ENCODE results near the gene ARHGEF12. TPM values are rescaled to one million over a fixed set of nuclear protein-coding genes. Genes with fewer than 3 reads are reported as not detected.
A peak's percentile ranks its signal among the peaks of the same experiment; 100 is the strongest.

ARHGEF12 gene
- total RNA-seq, 1 donor from 2014 or later: 83.1 TPM

DNA sequence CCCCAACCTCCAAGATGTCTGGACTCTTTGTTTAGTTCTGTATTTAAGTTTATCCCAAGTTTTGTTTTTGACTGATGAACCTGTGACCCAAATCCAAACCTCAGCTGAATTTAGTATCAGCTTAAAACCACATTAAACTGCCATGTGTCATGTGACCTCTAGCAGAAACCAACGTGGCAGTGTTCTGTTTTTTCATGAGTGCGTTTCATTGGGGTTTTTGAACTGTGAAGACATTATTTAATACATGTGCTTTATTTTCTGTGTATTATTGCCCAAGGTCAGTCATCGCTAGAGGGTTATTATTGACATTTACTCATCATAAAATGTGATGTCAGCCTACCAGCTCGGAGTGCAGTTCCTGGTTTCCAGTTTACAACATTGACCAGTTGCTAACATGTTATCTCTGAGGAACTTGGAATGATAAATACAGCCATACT, 9.3 kb upstream of the ARHGEF12 start:
- DNase-seq (ENCODE audit: low read depth) (peak; percentile 54), FAIRE-seq (no peak)
- Mint-ChIP-seq H3K4me1 (ENCODE audit: low read depth, unreplicated experiment) (peaks cover 35% of the 10 kb centered on the region), H3K4me3 (ENCODE audit: unreplicated experiment) (peak overlapping the region; percentile 92), H3K27ac (ENCODE audit: unreplicated experiment) (peak overlapping the region; percentile 63), H3K27me3 (ENCODE audit: low read depth, unreplicated experiment) (peaks cover 5% of the 10 kb centered on the region), H3K9me3 (ENCODE audit: unreplicated experiment) (no peaks in the 10 kb centered on the region), H3K36me3 (ENCODE audit: low read depth, unreplicated experiment) (peaks cover 4% of the 10 kb centered on the region)
- Histone ChIP-seq H3K4me3 (ENCODE audit: insufficient read depth, low read depth, low read length) (peak overlapping the region; percentile 70), H4K20me1 (ENCODE audit: insufficient read depth, low read length) (no peaks in the 10 kb centered on the region), H3K9me3 (ENCODE audit: insufficient read depth, low read depth, low read length) (no peaks in the 10 kb centered on the region), H2AFZ (ENCODE audit: low read depth, low read length) (no peak overlapping the region), H3K9ac (ENCODE audit: low read length) (peak overlapping the region; percentile 92), H3K4me1 (ENCODE audit: insufficient read depth, low read length) (peaks cover 43% of the 10 kb centered on the region), H3K4me2 (ENCODE audit: low read length) (peak overlapping the region; percentile 87), H3K27me3 (ENCODE audit: insufficient read depth, low read length) (no peaks in the 10 kb centered on the region), H3K27ac (ENCODE audit: low read depth, low read length) (peak overlapping the region; percentile 83), H3K36me3 (ENCODE audit: insufficient read depth, low read length) (peaks cover 9% of the 10 kb centered on the region), H3K79me2 (ENCODE audit: insufficient read depth, low read length) (peaks cover 36% of the 10 kb centered on the region)
- TF ChIP-seq, protein P1, sequence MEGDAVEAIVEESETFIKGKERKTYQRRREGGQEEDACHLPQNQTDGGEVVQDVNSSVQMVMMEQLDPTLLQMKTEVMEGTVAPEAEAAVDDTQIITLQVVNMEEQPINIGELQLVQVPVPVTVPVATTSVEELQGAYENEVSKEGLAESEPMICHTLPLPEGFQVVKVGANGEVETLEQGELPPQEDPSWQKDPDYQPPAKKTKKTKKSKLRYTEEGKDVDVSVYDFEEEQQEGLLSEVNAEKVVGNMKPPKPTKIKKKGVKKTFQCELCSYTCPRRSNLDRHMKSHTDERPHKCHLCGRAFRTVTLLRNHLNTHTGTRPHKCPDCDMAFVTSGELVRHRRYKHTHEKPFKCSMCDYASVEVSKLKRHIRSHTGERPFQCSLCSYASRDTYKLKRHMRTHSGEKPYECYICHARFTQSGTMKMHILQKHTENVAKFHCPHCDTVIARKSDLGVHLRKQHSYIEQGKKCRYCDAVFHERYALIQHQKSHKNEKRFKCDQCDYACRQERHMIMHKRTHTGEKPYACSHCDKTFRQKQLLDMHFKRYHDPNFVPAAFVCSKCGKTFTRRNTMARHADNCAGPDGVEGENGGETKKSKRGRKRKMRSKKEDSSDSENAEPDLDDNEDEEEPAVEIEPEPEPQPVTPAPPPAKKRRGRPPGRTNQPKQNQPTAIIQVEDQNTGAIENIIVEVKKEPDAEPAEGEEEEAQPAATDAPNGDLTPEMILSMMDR (IDR thresholded peaks at IDR 0.05; ENCODE audit: insufficient read depth, low read depth, low read length): no peak
- no peak for TF ChIP-seq EZH2 (IDR thresholded peaks at IDR 0.05; ENCODE audit: insufficient read depth, low read length)

DNA sequence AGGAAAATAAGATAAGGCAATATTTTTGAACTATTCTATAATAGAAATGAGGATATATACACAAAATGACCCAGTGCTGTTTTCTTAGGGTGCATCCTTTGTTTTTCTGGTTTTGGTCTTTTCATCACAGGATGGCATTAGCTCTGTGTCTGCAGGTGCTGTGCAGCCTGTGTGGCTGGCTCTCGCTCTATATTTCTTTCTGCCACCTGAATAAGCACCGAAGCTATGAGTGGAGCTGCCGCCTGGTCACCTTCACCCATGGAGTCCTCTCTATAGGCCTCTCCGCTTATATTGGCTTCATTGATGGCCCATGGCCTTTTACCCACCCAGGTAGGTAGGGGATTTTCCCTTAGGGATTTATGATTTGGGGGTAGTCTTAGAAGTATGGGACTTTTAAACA, 8.9 kb upstream of the ARHGEF12 start:
- Histone ChIP-seq H4K20me1 (ENCODE audit: insufficient read depth, low read length) (no peaks in the 10 kb centered on the region), H3K79me2 (ENCODE audit: insufficient read depth, low read length) (peaks cover 36% of the 10 kb centered on the region), H3K9me3 (ENCODE audit: insufficient read depth, low read depth, low read length) (no peaks in the 10 kb centered on the region), H3K27ac (ENCODE audit: low read depth, low read length) (peak overlapping the region; percentile 83), H3K9ac (ENCODE audit: low read length) (peak overlapping the region; percentile 92), H3K4me2 (ENCODE audit: low read length) (peak overlapping the region; percentile 87), H3K4me1 (ENCODE audit: insufficient read depth, low read length) (peaks cover 48% of the 10 kb centered on the region), H3K4me3 (ENCODE audit: insufficient read depth, low read depth, low read length) (no peak overlapping the region), H3K36me3 (ENCODE audit: insufficient read depth, low read length) (peaks cover 9% of the 10 kb centered on the region), H3K27me3 (ENCODE audit: insufficient read depth, low read length) (no peaks in the 10 kb centered on the region), H2AFZ (ENCODE audit: low read depth, low read length) (no peak overlapping the region)
- H3K4me1 Mint-ChIP-seq (ENCODE audit: low read depth, unreplicated experiment): peaks cover 38% of the 10 kb centered on the region
- H3K27me3 Mint-ChIP-seq (ENCODE audit: low read depth, unreplicated experiment): peaks cover 5% of the 10 kb centered on the region
- peak overlapping the region; percentile 15 for H3K4me3 Mint-ChIP-seq (ENCODE audit: unreplicated experiment)
- no peak for DNase-seq (ENCODE audit: low read depth)
- H3K27ac Mint-ChIP-seq (ENCODE audit: unreplicated experiment): no peak overlapping the region
- no peaks in the 10 kb centered on the region for H3K9me3 Mint-ChIP-seq (ENCODE audit: unreplicated experiment)
- peaks cover 4% of the 10 kb centered on the region for H3K36me3 Mint-ChIP-seq (ENCODE audit: low read depth, unreplicated experiment)
- no peak for FAIRE-seq
- TF ChIP-seq EZH2 (IDR thresholded peaks at IDR 0.05; ENCODE audit: insufficient read depth, low read length): no peak
- TF ChIP-seq, protein P1 (IDR thresholded peaks at IDR 0.05; ENCODE audit: insufficient read depth, low read depth, low read length): no peak

DNA sequence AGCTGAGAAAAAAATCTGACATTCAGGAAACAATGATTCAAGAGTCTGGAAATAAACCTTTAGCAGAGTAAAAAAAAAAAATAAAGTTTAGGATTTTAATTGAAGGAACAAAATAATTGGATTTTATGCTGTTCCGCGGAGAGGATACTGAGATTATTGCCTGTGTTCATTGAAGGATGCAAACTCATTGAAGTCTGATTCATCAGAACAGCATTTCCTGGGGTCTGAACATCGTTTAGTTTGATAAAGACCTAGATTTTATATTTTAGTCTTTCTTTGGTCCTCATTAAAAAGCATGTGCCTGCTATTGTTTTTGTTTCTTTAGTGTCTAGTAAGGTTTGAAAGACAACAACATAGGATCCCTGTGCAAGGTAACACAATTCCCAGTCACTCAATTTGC, 6.7 kb upstream of the ARHGEF12 start:
- Histone ChIP-seq H3K27me3 (ENCODE audit: insufficient read depth, low read length) (no peaks in the 10 kb centered on the region), H3K9me3 (ENCODE audit: insufficient read depth, low read depth, low read length) (no peaks in the 10 kb centered on the region), H4K20me1 (ENCODE audit: insufficient read depth, low read length) (no peaks in the 10 kb centered on the region), H3K79me2 (ENCODE audit: insufficient read depth, low read length) (peaks cover 36% of the 10 kb centered on the region), H3K4me1 (ENCODE audit: insufficient read depth, low read length) (peaks cover 56% of the 10 kb centered on the region), H3K4me3 (ENCODE audit: insufficient read depth, low read depth, low read length) (no peak overlapping the region), H2AFZ (ENCODE audit: low read depth, low read length) (no peak overlapping the region), H3K36me3 (ENCODE audit: insufficient read depth, low read length) (peaks cover 9% of the 10 kb centered on the region), H3K4me2 (ENCODE audit: low read length) (peak overlapping the region; percentile 51), H3K27ac (ENCODE audit: low read depth, low read length) (peak overlapping the region; percentile 82), H3K9ac (ENCODE audit: low read length) (no peak overlapping the region)
- TF ChIP-seq, protein P1 (IDR thresholded peaks at IDR 0.05; ENCODE audit: insufficient read depth, low read depth, low read length): no peak
- TF ChIP-seq EZH2 (IDR thresholded peaks at IDR 0.05; ENCODE audit: insufficient read depth, low read length): no peak
- H3K4me3 Mint-ChIP-seq (ENCODE audit: unreplicated experiment): no peak overlapping the region
- no peaks in the 10 kb centered on the region for H3K9me3 Mint-ChIP-seq (ENCODE audit: unreplicated experiment)
- H3K36me3 Mint-ChIP-seq (ENCODE audit: low read depth, unreplicated experiment): peaks cover 4% of the 10 kb centered on the region
- no peak overlapping the region for H3K27ac Mint-ChIP-seq (ENCODE audit: unreplicated experiment)
- FAIRE-seq (no peak), DNase-seq (ENCODE audit: low read depth) (peak; percentile 45)
- peaks cover 50% of the 10 kb centered on the region for H3K4me1 Mint-ChIP-seq (ENCODE audit: low read depth, unreplicated experiment)
- no peaks in the 10 kb centered on the region for H3K27me3 Mint-ChIP-seq (ENCODE audit: low read depth, unreplicated experiment)
